Measurements from ENCODE around the gene RASSF9. TPM values are rescaled to one million over a fixed set of nuclear protein-coding genes. Genes with fewer than 3 reads are reported as not detected.

Gene RASSF9
- total RNA-seq, 4 donors from 2014 or later = 2.4 to 3.6 (median 3.2) TPM

Other genes starting within 250 kb of the RASSF9 start
- gene NTS, start 37.9 kb upstream of the RASSF9 start, total RNA-seq = 1 to 10 TPM in 1 of 4 donors, not detected in 3; 4.8 TPM